Fibroblast of skin of back (primary cell): ENCODE measurements around the gene ARID1A.
"Not testable (repeated sequence)": the region's sequence is repeated elsewhere in the genome, so short reads cannot be mapped to it uniquely, and the experiment has no call there.

Experiments
- DNase-seq: peaks from one replicate; pipeline ENCODE4 v3.0.0-alpha.2; 2013

ARID1A gene

DNA sequence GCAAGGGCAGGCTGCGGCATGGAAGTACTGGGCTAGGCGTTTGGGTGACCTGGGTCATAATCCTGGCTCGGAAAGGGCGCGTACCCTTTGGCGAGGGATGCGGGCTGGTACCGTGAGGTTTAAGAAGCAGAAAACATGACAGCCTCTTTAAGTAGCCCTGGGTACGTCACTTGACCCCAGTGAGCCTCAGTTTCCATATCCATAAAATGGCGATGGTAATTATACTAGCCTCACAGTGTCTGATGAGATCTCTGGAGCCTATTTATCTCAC lies 92.6 kb downstream of the ARID1A start:
- DNase-seq = no peak

DNA sequence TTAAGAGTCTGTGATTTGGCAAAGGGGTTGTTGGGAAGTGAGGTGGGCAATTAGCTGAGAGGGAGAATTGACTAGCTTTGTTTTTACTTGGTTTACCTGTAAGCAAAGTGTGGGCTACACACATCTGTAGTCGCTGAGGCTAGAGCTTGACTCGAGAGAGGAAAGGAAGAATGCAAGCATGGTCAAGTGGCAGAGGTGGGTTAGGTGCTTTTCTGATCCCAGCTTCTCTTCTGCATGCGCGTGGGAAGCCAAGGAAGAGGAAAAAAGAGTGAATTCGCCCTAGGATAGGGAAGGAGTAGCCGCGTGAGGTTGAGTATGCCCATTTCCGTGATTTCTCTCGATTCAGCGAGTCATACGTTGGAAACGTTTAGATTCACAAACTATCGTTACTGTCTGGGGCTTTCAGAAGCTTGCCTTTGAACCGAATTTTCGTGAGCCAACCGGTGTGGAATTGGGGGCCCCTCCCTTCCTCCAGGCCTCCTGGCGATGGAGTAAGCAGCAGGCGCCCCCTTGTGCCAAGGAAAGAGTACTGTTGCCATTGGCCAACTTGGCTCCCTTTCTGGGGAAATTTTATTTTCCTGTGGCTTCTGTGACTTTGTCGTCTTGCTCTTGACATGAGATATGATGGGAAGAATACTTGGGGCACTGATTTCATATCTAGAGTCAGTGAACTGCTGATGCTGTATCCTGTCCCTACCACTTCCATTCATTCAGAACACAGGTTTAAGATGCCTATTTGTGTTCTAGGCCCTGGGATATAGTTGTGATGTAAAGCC lies 93.2 kb downstream of the ARID1A start:
- DNase-seq = peak; percentile 86

DNA sequence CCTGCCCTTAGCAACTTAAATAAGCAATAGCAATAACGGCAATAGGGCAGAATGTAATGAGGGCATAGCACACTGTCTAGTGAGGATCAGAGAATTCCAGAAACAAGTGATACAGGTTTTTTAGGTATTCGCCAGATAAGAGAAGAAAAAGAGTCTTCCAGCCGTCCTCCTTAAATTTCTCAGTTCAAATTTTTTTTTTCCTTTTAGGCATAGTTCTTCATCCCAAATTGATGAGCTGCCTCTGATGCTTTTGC lies 93.7 kb downstream of the ARID1A start:
- DNase-seq = no peak

DNA sequence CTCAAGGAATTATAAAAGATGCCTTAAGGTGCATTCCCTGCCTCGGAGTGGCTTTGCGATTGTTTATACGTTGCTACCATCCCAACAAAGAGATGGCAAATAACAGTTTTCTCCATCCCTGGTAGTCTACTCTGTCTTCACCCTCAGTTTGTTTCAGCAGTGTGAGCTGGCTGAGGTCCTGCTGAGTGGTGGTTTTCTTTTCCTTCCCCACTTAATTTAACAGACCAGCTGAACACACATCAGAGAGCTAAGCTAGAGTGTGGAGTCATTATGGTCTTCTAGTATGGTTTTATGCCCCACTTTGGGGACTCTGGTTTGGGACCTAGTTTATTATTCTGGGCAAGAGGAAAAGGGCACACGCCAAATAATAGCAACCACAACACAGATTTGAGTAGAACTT lies 94.1 kb downstream of the ARID1A start:
- DNase-seq = no peak

DNA sequence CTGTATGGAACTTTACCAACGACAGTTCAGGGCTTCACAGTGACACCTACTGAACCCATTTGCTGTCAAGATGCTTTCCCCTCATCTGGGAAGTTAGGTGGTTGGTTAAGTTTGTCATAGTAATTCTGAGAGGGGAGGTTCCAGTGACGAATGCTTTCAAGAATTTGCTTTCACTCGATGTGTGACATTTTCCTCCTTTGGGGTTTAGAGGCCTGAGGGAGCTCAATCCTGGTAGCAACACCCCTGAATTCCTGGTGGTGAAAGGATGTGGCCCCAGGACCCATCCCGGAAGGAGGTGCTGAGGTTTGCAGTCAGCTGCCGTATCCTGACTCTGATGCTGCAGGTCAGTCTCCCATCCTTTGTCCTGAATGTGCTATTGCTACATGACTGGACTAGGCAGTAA lies 94.7 kb downstream of the ARID1A start:
- DNase-seq = peak; percentile 40

DNA sequence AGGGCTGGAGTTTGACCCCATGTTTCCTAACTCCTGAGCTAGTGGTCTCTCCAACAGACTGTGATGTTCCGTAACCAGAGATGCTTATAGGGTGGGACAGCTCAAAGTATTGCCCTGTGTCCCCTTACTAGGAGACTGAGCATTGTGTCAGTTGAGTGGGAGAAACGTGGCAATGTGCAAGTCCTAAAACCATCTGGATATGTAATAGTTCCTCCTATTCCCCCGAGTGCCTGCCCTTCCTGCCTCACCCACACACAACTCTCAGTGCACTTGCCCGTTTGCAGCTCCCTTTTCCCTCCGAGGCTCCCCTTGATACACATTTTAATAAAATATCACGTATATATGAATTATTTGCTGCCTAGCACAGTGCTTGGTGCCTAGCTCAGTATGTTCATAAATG lies 95.3 kb downstream of the ARID1A start:
- no peak for DNase-seq

DNA sequence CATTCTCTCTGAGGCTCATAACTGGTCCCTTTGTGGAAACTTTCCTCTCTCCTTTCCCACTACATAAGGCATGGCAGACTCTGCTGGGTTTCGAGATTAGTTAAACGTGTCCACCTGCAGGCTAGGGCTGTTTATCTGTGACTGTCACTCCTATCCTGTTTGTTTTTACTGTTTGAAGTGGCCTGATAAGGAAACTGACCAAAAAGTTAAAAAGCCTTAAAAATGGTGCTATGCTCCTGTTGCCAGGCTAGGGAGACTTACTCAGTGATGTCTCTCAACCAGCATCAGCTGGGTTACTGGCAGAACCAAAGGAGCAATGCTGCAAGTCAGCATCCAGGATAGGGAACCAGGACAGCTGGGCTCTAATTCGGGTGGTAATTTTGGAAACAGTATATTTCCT lies 95.8 kb downstream of the ARID1A start:
- no peak for DNase-seq

DNA sequence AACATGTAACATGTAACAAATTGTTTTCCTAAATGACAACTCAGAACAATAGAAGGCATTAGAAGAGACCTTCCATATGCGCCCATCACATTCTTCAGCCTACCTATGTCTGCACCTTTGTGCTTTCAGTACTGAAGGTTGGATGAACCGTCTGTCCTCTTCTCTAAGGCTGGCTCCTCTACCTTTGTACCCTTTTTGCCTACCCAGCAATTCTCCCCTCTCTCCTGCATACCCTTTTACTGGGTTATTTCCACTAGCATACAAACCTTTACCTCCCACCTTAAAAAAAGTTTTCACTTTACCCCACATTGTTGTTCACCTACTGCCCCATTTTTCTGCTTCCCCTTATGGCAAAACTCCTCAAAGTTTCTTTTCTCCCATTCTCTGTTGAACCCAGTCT lies 97.1 kb downstream of the ARID1A start:
- DNase-seq = no peak

DNA sequence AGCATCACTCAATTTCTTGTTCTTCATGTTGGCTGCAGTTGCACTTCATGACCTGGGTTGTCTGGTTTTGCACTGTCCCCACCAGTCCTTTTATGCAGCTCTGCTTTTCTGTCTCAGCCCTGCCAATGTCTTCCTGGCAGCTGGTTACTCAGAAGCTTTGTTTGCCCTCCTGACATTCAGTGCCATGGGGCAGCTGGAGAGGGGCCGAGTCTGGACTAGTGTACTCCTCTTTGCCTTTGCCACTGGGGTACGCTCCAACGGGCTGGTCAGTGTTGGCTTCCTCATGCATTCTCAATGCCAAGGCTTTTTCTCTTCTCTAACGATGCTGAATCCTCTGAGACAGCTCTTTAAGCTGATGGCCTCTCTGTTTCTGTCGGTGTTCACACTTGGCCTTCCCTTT lies 98.6 kb downstream of the ARID1A start:
- no peak for DNase-seq

DNA sequence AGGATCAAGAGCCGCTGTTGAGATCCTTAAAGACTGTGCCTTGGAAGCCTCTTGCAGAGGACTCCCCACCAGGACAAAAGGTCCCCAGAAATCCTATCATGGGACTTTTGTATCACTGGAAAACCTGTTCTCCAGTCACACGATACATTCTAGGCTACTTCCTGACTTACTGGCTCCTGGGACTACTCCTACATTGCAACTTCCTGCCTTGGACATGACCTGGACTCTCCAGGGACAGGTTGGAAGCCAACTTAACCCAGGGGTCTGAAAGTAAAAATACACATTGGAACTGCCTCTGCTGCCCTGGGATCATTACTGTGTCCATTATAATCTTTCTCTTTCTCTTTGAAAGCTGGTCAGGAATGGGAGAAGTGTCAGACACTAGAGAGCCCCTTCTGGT lies 101.8 kb downstream of the ARID1A start:
- DNase-seq = no peak

DNA sequence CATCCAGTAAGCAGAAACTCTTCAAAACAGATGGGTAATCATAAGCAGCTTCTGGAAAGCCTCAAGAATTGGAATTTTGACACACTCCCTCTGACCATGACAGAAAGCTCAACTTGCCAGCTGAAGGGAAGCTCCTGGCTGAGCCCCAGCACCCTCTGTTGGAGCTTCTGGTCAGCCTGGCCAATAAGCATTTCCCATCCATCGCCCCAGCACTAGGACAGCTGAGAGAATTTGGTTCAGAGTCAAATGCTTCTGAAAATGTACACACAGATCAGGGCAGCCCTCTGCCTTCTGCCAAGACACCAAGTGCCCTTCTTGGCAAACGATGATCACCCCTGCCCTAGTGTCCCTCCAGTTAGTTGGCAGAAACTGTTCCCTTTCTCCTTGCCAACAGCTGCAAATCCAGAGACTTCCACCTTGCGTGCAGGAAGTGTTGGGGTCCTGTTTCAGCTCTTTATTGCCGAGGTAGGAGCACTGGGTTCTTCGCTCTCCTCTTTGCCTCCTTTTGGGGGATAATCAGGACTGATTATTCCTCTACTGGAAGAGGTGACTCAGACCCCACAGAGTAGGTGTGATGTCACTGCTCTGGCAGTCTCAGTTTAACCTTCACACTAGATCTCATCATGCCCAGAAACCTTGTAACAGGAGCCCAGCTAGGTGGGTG lies 103.8 kb downstream of the ARID1A start:
- peak; percentile 71 for DNase-seq

DNA sequence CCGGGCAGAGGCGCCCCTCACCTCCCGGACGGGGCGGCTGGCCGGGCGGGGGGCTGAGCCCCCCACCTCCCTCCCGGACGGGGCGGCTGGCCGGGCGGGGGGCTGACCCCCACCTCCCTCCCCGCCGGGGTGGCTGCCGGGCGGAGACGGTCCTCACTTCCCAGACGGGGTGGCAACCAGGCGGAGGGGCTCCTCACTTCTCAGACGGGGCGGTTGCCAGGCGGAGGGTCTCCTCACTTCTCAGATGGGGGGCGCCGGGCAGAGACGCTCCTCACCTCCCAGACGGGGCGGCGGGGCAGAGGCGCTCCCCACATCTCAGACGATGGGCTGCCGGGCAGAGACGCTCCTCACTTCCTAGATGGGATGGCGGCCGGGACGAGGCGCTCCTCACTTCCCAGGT lies 108.1 kb downstream of the ARID1A start:
- DNase-seq = not testable (repeated sequence)

DNA sequence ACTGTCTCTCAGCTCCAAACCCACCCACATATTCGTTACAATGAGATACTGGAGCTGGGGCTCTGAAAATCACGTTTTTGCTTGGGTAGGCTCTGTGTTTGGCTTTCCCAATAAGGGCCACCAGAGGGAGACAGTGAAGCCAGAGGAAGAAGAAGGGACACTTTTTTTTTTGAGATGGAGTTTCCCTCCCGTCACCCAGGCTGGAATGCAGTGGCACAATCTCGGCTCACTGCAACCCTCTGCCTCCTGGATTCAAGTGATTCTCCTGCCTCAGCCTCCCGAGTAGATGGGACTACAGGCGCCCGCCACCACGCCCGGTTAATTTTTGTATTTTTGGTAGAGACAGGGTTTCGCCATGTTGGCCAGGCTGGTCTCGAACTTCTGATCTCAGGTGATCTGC lies 114.3 kb downstream of the ARID1A start:
- DNase-seq = peak; percentile 72

DNA sequence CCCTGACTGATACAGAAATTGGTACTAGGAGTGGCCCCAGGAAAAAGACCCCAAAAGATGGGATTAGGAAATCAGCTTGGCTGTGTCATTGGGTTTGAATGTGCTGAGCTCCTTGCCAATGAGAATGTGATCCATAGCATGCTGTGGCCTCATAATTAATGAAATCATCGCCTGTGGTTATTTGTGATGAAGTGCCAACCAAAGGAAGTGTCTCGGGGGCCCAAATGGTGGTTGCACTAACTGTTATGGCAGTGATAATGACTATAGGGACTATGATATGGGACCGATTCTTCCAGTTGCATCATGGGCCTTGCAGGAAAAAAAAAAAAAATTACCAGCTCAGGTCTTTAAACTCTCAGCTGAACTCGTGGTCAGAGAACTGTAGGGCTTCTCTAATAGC lies 115.2 kb downstream of the ARID1A start:
- no peak for DNase-seq

DNA sequence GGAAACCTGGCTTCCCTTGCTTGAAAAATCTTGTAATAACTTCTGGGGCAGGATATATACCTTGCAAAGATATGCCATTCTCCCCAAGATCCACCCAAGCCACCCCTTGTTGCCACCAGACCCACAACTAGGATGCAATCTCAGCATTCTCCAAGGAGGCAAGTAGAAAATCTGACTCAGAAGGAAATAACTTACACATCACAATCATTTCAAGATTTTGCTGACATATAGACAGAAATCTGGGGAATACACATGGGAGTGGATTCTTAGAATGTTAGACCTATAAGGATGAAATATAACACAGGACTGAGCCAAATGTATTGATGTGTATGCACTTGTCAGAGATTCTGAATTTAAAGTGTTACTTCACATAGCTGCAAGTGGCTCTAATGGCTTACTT lies 115.9 kb downstream of the ARID1A start:
- DNase-seq = no peak

DNA sequence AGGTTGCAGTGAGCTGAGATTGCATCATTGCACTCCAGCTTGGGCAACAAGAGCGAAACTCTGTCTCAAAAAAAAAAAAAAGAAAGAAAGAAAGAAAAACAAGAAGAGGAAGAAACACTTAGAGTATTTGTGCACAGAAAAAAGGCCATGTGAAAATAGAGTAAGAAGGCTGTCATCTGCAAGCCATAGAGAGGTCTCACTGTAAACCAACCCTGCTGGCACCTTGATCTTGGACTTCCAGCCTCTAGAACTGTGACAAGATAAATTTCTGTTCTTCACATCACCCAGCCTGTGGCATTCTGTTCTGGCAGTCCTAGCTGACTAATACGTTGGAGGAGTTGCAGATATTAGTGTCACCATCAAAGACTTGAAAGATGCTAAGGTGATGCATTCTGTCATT lies 118.6 kb downstream of the ARID1A start:
- no peak for DNase-seq

DNA sequence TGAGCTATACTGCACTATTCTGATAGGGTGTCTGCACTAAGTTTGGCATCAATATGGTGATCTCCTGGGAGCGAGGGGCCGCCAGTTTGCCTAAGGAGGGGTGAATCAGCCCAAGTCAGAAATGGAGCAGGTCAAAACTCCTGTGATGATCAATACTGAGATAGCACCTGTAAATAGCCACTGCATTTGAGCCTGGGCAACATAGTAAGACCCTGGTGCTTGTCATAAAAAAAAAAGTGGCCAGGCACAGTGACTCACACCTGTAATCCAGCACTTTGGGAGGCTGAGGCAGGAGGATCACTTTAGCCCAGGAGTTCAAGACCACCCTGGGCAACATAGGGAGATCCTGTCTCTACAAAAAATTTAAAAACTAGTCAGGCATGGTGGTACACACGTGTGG lies 119.1 kb downstream of the ARID1A start:
- no peak for DNase-seq

DNA sequence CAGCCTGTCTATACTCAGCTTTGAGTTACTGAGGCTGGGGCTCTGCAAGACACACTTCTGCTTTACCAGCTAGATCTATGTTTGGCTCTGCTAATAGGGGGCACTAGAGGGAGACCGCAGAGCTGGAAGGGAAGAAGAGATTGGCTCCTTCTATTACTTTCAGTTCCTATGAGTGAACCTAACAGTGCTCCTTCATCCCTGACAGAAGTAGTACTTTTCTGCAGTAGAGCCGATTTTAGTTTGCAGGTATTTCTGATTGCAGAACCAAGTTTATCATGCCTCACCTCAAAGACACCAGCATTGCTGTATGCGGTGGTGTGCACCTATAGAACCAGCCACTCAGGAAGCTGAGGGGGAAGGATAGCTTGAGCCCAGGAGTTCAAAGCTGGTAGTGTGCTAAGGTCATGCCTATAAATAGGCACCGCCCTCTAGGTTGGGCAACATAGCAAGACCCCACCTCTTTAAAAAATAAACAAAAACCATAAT lies 125.0 kb downstream of the ARID1A start:
- no peak for DNase-seq

DNA sequence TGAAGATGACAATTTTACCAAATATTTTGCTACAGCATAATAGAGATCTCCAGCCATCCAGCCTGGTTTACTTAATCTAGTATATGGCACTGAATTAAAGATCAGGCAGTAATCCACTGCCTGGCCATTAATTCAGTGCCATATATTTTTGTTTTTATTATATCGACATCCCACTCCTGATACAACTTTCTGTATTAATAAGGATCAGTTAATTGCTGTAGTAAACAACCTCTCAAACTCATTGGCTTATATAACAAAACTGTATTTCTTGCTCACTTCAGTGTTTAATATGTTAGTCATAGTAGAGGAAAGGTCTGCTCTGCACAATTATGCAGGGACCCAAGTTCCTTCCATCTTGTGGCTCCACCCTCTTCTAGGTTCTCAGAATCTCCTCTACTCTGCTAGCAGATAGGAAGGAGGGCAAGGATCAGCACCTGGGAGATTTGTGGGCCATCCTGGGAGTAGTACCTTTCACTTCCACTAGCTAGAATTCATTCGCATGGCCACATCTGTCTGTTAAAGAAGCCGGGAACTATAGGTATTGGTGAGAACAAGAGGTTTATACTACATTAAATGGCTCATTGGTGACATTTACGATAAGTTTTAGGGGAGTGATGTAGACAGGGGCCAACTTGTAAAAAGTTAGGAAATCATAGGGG lies 127.1 kb downstream of the ARID1A start:
- no peak for DNase-seq

DNA sequence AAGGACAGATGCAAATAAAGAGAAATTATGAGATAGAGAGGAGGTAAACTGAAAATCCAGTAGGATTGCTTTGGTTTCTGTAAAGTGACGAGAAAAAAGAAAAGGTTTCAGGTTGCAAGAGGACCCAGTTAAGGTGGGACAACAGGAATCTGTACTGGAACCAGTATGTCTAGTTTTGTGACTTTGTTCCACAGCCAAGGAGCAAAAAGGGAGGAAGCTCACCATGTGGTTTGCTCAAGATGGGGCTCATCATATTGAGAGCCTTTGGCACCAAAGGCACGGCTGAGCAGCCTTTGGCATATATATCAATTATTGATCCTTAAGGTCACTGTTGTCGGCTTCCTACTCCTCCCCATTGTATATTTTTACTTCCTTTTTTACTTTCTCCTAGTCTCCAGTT lies 128.9 kb downstream of the ARID1A start:
- DNase-seq = no peak

DNA sequence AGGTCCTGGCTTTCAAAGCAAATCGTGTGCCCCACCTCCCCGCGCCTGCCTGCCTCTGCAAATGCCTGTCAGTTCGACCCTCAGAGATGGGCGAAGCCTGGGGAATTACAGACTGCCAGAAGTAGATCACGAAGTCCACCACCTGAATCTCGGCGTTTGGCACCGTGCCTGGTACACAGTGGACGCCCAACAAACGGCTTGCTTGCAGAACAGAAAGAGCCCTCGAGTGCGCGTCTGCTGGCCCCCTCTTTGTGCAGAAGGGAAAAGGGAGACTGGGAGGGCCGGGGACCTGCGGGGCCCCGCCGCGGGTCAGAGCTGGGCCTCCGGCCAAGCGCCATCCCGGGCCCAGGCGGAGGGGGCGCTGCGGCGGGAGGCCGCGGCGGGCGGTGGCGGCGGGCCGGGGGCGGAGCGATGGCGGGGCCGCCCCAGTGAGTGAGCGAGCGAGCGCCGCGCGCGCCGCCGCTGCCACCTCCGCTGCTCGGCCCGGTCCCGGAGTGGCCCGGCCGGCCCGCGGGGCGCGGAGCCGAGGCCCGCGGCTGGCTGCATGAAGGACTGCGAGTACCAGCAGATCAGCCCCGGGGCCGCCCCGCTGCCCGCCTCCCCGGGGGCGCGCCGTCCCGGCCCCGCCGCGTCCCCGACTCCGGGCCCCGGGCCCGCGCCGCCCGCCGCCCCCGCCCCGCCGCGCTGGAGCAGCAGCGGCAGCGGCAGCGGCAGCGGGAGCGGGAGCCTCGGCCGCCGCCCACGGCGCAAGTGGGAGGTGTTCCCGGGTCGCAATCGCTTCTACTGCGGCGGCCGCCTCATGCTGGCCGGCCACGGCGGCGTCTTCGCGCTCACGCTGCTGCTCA lies 130.7 kb downstream of the ARID1A start, which contains the start of gene ZDHHC18:
Gene ZDHHC18 (plus strand): TSS at position 428 of the 845 bp plus-strand sequence. CDS start 117 bp downstream, at position 545.
- peak; percentile 60 for DNase-seq

DNA sequence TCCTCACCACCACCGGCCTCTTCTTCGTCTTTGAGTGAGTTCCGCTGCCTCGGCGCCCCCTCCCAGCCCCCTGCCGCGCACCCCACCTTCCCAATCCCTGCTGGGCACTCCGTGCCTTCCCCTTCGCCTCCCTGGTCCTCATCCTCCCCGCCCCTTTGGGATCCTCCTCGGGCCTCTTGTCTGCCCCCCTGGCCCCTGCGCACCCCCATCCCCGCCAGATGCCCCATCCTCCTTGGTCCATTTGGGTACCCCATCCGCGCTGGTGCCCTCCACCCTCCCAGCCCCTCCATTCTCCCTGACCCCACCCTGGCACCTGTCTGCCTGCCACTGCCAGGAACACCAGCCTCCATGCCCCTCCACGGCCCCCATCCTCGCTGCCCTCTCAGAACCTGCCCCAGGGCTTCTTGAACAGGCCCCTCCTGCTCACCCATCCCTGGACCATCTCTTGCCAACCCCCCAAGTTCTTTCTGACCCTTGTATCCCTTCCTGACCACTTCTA lies 131.3 kb downstream of the ARID1A start:
- no peak for DNase-seq

DNA sequence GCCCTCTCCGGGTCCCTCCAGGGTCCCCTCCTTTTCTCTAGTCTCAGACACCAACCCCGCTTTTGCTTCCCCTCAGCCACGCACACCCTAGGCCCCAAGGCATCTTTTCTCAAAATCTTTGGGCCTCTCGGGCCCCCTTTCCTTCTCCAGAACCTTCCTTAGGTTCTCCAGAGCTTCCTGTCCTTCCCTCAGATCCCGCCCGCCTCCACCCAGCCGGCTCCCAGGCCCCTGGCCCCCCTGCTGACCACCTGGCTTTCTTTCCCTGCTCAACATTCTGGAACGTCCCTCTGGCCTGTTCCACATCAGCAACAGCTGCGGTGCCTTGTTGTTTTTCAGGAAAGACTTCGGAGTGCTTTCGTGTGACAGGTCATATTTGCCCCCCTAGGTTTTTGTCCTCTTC lies 131.8 kb downstream of the ARID1A start:
- no peak for DNase-seq
